GM18909 (cell line): Measurements from ENCODE around the gene PSTPIP1.

Source experiments
- ATAC-seq: cut with Tn5 transposase; IDR thresholded peaks from one replicate; pipeline ENCODE4 v1.9.1; 2021; ENCODE audit warnings: mild to moderate bottlenecking; ENCODE audit not compliant: unreplicated experiment, poor library complexity

PSTPIP1 gene

DNA sequence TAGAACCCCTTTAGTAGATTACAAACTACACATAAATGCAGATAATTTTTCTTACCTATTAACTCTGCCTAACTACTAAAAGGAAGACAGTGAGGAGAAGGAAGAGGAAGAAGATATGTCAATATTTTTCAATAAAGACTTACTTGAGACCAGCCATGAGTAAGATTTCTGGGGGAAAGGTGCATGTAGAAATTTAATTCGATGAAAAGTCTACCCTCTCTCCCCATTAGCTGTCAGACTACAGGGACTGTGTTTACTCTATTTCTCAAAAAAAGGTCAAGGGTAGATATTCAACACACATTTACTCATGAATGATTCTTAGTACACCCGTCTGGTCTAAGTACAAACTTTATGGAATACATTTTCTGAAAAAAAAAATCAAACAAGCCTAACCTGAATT lies 69.1 kb downstream of the PSTPIP1 start:
- ATAC-seq, result no peak

DNA sequence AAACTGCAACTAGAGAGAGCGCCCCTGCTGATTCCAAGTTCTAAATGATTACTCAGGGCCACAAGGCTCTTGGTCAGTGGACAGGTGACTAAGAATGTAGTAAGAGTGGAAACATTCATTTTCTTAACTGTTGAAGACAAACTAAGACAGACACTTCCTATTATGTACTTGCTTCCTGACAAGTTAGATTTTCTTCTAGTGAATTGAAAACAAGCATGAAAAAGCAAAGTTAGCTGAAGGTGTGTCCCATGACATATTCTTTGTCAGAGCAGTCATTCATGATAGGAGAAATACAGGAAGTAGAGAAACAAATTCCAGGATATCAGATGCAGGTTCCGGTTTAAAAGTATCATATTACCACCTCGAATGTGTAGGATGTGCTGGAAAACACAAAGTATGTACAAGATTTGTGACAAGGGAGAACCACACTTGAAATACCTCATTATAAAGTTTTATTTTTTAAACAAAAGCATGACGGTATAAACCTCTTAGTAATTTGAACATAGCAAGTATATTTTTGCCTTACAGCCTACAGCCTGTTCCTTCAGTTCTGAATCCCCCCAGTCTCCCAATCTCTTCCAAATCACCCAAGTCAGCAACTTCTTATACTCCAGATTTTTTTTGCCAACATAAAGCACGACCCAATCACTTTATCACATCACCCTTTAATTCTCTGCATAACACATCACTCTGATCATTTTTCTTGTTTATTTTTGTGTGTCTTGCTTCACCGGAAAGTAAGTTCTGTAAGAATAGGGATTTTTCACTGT lies 69.8 kb downstream of the PSTPIP1 start:
- no peak for ATAC-seq

DNA sequence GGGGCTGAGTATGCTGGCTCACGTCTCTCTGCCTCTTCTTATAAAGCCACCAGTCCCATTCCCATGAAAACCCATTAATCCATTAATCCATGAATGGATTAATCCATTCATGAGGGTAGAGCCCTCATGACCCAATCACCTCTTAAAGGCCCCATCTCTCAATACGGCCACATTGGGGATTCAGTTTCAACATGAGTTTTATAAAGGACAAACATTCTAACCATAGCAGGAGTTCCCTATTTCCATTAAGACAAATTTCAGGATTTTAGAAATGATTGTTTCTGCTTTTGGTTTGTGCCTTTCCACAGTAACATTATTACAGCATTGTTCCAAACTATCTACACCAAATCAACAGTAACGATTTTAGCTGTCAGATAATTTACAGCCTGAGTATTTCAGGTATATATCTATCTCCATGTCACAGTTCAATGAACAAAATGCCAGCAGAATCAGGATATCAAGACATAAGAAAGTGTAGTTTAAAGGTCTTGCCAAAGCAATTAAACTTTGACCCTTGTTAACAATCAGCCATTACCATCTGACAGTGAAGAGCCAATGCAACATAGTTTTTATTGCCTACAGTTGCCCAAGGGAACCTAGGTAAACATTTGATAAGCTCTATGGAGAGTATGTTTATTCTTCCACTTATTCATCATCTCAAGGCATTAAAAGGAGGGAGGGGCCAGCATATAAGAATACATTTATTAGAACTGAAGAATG lies 72.2 kb downstream of the PSTPIP1 start:
- ATAC-seq, result no peak

DNA sequence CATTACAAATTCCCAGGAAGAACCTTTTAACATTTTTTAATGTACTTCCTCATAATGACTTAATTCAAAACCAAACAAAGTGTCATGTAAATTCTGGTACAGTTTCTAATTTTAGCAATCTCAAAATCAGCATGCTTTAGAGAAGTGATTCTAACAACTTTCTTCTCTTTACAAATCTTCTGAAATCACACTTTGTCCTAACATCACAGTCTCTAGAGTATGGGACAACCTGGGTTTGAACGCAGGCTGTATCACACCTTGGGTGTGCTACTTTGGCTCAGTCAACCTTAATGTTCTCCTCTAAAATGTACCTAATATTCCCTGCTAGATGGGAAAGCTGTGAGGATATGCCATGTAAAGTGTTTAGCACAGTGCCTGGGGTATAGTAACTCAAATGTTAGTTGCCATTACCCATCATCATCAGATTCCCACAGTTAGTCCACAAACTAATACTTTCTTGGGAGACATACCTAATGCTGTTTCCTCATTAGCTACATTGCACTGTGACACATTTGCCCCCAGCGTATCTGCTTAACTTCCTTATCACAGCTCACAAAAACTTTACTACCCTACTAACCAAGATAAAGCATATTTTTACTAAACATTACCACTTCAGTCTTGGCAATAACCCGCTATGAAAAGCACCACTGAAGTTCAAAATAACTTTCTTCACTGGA lies 72.9 kb downstream of the PSTPIP1 start:
- no peak for ATAC-seq

DNA sequence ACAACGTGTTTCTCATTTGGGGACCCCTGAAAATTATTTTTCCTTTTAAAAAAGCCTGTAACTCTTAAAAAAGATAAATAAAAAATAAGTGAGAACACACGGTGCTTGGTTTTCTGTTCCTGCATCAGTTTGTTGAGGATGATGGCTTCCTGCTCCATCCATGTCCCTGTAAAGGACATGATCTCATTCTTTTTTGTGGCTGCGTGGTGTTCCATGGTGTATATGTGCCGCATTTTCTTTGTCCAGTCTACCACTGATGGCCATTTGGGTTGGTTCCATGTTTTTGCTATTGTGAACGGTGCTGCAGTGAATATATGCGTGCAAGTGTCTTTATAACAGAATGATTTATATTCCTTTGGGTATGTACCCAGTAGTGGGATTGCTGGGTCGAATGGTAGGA lies 73.7 kb downstream of the PSTPIP1 start:
- ATAC-seq, result no peak

DNA sequence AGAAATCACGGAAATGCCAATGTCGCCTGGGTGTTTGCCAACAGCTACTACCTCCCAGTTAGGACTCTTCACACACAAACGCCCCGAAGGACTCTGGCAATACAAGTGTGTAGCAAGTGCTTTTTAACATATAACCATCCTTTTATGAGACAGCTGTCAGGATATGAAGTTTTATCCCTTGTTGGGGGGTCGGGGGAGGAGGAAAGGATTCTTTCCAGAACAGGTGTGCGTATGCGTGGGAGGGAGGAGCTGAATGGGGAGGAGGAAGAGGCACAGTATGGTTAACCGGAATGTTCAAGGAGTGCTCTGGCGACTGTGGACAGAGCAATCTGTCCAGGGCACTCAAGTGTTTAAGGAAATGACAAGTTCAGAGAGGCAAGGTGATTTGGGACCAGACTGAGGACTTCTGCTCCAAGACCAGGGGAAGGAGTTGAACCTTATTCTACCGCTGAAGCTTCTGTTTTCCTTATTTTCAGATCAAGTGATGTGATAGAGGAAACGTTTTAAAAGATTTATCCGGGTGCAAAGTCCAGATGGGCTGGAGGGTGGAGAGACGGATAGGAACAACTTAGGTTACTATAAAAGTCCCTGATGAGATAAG lies 74.7 kb downstream of the PSTPIP1 start:
- no peak for ATAC-seq

DNA sequence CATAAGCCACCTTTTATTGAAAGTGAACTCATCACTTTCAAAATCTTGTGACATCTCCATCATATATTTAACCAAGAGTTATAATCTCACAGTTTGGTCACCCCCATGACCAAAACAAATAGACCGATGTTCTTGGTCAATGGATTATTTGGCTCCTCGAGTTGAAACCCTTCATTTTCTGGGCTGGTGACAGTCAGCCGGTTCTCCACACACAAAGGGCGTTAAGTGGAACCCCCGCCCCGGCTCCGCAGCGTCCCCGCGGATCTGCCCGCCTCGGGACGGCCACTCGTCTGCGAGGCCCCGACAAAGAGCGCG lies 75.2 kb downstream of the PSTPIP1 start:
- ATAC-seq, result no peak

DNA sequence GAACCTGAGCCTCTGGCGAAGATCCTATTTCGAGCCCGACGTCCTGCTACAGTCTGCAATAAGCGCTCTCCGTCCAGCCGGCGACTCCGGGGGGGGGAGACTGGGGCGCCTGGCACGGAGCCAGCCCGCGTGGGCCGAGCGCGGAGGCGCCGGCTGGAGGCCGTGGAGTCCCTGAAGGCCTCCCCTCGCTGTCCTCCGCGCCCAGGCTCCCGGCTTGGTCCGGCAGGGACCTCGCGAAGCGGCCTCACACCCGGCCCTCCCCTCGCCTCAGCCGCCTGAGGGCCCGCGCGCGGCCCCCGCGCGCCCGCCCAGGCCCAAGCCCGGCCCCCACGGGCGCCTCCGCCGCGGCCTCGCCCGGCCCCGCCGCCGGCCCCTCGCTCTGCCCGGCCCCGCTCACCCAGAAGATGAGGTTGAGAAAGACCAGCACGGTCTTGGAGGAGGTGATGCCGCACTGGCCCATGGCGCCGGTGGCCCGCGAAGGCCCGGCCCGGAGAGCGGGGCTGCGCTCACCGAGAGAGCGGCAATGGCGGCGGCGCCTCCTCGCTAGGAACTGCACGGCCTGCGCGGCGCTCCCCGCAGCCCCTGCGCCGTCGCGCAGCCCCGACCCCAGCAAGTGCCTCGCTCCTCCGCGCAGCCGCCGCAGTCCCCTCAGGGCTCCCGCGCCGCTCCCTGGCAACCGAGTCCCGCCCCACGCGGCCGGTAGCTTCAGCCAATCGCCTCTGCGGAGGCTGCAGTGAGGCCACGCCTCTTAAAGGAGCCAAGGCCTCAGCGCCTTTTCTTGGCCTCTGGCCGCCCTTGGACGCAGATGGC lies 75.8 kb downstream of the PSTPIP1 start, which contains the start of gene TSPAN3:
Gene TSPAN3 (minus strand): TSS at position 615 of the 810 bp plus-strand sequence. CDS start 155 bp downstream, at position 460.
- ATAC-seq, result peak; percentile 91

DNA sequence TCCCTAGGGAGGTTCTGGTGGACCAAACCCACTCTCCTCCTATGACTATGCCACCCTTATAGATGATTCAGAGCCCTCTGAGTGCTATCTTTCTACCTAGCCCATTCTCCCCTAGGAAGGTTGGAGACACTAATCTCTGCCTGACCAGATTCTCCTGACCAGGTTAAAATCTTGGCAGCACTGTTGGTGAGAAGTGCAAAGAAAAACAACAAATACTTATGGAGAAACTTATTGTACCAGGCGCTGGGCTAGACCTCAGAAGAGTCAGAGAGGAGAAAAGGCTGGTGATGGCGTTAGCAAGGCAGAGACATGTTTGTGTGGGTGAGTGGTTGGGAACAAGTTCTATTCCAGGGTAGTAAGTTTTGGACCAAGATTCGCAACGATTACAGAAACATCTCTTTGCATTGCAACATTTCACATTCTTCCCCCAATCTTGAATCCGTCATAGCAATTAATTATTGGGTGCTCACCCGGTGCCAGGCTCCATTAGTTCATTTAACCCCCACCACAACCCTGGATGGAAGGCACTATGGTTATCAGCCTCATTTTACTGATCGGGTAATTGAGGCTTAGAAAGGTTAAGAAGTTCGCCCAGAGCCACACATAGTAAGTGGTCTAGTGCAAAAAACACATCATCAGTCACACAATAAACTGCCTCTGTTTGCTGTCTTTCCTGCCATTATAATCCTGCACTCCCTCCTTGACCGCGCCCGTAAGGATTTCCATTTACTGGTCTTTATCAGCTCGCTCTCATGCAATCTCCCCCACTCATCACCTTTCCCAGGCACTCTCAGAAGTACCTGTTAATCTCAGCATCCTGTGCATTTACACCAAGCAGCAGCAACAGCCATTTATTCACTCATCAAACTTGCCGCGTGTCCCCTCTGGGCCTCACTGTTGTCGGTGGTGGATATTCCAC lies 76.6 kb downstream of the PSTPIP1 start:
- no peak for ATAC-seq

DNA sequence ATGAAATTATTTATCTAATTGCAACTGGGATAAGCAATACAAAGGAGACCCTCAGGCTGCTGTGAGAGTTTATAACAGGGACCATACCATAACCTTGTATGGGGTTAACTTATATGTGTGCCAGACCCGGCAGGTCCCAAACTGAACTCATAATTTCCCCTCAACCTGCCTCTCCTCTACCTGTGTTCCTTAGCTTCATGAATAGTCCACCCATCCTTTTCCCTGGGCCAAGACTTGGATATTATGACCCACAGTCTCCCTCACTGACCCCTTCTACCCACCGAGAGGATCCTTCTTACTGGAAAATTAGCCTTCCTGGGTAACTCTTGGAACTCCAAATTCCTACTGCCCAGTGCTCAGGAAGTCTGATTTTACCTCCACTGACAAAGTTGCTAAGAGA lies 79.4 kb downstream of the PSTPIP1 start:
- no peak for ATAC-seq

DNA sequence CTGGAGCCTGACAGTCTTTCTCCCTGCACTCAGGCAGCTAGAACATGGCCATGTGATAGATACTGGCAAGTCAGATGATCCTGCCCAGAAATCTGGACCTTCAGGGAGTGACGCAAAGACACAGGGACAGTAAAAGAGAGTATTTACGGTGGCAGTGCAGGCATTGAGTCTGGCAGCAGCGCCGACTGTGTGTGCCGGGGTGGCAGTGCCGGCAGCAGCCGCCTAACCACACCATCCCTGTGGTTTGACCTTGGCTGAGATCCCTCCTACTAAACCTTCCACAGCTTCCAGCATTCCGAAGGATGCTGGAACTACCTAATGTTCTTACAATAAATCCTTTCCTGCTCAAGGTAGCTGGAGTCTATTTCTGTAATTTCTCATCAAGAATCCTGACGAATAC lies 80.6 kb downstream of the PSTPIP1 start:
- ATAC-seq, result no peak

DNA sequence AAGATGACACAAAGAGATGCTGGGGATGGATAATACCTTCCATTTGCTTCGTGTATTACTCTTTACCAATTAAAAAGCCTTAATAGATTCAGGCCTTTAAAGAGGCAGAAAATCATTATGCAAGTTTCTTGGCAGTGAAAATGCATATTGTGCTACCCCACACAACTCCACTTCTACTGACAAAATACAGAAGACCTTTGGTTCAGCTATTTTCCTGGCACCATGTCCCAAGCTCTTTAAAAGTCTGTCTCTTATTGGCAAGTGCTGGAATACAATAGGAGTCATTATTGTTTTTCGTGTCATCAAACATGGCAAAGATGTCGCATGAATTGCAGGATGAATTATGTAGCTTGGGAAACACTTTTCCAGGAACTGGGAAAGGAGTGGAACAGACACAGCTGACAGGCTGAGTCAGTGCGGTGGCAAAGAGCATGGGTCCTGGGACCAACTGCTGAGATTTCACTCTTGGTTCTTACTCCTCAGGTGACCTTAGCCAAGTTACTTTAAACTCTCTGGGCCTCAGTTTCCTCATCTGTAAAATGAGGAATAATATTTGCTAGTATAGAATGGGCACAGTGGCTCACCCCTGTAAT lies 81.5 kb downstream of the PSTPIP1 start:
- ATAC-seq, result no peak

DNA sequence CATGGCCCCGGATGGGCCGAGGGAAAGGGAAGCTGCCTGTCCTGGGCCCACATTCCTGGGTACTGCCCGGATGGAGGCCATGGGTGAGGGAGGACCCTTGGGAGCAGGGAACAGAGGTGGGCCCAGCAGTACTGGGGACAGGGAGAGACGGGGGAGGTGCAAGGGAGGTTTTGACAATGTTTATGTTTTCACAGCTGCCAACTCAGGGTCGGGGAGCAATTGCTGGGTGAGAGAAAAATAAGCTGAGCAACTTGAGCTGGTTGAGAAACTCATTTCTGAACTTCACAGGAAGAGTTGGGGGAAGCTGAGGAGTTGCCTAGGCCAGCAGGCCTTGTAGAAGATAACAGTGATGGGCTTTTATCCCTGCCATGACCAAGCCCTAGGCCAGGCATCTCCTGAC lies 87.0 kb downstream of the PSTPIP1 start:
- ATAC-seq, result no peak

DNA sequence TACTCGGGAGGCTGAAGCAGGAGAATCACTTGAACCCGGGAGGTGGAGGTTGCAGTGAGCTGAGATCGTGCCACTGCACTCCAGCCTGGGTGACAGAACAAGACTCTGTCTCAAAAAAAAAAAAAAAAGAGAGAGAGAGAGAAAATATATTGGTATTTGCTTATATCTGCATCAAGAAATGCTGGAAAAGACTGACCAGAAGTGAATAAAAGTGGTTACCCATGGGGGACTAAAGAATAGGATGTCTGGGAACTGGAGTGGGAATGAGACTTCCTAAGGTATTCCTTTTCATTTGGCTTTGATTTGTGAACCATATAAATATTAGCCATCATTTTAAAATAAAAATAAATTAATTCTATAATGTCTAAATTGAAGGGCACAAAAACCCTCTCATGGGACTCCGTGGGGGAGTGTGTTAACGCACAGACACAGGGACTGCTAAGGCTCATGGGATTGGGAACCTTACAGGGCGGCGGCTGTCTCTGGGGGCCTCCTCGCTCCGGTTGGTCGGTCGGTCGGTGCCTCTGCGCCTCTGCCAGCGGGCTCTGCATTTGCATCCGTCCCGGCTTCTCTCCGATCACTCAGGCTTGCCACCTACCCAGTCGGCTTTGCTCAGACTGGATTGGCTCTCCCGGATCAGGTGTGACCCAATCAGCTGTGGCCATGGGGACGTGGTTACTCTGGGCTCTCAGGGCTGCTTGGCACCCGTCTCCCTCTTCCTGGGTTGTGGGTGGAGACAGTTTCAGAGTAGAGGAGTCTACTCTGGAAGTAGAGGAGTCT lies 88.6 kb downstream of the PSTPIP1 start:
- ATAC-seq, result peak; percentile 75

DNA sequence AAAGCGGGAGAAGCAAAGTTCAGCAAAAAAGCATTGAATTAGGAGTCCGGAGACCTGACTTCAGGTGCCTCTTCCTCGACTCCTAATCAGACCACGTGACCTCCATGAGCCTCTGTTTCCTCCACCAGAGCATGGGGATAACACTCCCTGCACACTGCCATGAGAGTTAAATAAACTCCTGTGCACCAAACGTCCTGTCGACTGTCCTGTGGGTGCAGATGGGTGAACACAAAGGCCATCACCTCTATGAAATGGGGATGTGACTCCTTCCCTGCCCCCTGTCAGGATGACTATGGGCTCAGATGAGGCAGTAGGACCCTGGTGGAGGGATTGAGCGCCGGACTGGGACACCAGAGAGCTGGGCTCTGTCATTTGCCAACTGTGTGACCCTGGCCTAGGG lies 89.5 kb downstream of the PSTPIP1 start:
- ATAC-seq, result no peak

DNA sequence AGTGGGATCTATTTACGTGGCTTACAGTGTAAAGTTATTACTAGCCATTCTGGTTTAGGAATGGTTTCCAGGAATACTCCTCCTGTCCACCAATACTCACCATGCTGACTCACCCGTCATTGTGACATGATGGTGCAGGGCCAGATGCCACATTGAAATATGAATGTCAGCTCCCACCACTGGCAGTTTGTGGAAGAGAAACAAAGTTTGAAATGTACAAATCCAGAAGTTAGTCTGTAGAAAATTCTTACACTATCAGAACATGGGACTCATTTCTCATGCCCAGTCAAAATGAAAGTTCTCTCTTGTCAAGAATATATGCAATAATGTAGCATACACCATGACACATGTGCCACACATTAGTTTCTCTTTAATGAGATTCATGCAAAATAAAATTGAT lies 90.4 kb downstream of the PSTPIP1 start:
- no peak for ATAC-seq
